ENCODE measurements around the gene RRP8.

- TF ChIP-seq, protein P1, sequence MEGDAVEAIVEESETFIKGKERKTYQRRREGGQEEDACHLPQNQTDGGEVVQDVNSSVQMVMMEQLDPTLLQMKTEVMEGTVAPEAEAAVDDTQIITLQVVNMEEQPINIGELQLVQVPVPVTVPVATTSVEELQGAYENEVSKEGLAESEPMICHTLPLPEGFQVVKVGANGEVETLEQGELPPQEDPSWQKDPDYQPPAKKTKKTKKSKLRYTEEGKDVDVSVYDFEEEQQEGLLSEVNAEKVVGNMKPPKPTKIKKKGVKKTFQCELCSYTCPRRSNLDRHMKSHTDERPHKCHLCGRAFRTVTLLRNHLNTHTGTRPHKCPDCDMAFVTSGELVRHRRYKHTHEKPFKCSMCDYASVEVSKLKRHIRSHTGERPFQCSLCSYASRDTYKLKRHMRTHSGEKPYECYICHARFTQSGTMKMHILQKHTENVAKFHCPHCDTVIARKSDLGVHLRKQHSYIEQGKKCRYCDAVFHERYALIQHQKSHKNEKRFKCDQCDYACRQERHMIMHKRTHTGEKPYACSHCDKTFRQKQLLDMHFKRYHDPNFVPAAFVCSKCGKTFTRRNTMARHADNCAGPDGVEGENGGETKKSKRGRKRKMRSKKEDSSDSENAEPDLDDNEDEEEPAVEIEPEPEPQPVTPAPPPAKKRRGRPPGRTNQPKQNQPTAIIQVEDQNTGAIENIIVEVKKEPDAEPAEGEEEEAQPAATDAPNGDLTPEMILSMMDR (IDR thresholded peaks at IDR 0.05 in 8 of 11, conservative IDR thresholded peaks at IDR 0.05 in 3 of 11) = no peak
- TF ChIP-seq POLR2AphosphoS5 (IDR thresholded peaks at IDR 0.05) = no peak
Measured at GRCh38 chr11:6650104-6650503, 46.7 kb upstream of the RRP8 start.
